HG03095 (cell line): Measurements from ENCODE around the gene VAMP3.

Experiments
- ATAC-seq: cut with Tn5 transposase; IDR thresholded peaks from one replicate; pipeline ENCODE4 v1.9.1; 2021; ENCODE audit warnings: moderate library complexity; ENCODE audit not compliant: unreplicated experiment

VAMP3 gene

GRCh38 chr1:7810395-7810794 lies 39.3 kb downstream of the VAMP3 start:
- no peak for ATAC-seq

GRCh38 chr1:7811476-7811875 lies 40.4 kb downstream of the VAMP3 start:
- ATAC-seq, result no peak

GRCh38 chr1:7813677-7814373 lies 42.7 kb downstream of the VAMP3 start:
- no peak for ATAC-seq

GRCh38 chr1:7821282-7821681 lies 50.2 kb downstream of the VAMP3 start:
- no peak for ATAC-seq

- no peak for ATAC-seq
Measured at GRCh38 chr1:7824701-7825100, 53.6 kb downstream of the VAMP3 start.

GRCh38 chr1:7826363-7826762 lies 55.3 kb downstream of the VAMP3 start:
- ATAC-seq, result no peak

GRCh38 chr1:7827126-7827955 lies 56.2 kb downstream of the VAMP3 start:
- ATAC-seq, result no peak
